Stimulated activated CD8-positive, alpha-beta memory T cell treated with anti-CD3 and anti-CD28 coated beads, Interleukin-15, amount 100 ng/mL, for 1 hour (primary cell): Measurements from ENCODE around the gene OR1F1.
"Not testable (repeated sequence)": the region's sequence is repeated elsewhere in the genome, so short reads cannot be mapped to it uniquely, and the experiment has no call there.

Experiments used
- DNase-seq: peaks from one replicate; pipeline ENCODE4 v3.0.0-alpha.2; 2020; ENCODE audit warnings: low read depth

The OR1F1 gene

DNA sequence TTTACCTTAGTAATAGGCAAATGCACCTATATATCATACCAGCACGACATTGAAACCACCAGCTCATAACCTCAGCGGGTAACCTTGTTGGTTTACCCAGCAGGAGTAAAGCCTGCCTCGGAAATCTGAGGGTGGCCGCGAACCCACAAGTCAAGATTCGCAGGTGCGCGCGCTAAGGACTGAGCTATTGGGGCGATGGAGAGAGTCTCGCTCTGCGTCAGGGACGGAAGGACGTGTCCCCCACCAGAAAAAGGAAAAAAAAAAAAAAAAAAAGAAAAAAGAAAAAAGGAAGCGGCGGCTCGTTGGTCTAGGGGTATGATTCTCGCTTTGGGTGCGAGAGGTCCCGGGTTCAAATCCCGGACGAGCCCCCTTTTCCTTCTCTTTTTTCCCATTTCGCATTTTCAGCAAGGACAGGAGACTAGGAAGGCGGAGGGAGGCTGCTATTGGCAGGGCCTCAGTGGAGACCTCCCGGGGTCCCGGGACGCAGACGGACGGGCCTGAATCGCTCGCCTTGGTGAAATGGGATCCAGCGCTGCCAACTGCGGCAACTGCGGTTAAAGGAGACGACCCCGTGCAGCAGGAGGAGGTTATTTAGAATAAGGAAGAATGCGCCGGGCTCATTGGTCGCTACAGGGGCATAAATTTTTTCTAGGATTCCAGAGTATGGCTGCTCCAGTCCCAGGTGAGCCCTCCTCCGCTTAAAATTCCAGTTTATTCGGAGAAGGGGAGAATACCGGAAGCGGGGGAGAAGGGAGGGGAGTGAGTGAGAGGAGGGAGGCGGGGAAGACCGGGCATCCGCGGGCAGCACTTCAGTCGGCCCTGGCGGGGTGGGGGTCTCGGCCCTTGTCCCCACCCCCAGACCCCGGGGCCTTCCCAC, at the start of gene OR1F1:
TSS of gene OR1F1 (plus strand) at position 407 of the 877 bp plus-strand sequence.
- DNase-seq = no peak

DNA sequence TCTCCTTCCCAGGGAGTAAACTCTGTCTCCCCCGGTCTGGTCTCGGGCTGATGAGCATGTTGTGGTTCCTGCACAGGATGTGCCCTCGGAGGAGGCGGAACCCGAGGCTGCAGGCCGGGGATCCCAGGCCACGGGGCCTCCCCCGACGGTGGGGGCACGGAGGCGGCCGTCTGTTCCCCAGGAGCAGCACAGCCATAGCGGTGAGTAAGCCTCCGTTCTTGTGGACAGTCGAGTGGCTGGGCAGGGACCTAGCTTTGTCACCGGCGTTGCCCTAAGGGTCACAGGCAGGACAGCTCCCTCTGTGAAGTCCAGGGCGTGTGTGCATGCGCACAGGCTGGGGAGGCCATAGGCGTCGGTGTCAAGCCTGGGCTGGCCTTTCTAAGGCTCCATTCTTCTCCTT, 49.7 kb upstream of the OR1F1 start:
- no peak for DNase-seq

DNA sequence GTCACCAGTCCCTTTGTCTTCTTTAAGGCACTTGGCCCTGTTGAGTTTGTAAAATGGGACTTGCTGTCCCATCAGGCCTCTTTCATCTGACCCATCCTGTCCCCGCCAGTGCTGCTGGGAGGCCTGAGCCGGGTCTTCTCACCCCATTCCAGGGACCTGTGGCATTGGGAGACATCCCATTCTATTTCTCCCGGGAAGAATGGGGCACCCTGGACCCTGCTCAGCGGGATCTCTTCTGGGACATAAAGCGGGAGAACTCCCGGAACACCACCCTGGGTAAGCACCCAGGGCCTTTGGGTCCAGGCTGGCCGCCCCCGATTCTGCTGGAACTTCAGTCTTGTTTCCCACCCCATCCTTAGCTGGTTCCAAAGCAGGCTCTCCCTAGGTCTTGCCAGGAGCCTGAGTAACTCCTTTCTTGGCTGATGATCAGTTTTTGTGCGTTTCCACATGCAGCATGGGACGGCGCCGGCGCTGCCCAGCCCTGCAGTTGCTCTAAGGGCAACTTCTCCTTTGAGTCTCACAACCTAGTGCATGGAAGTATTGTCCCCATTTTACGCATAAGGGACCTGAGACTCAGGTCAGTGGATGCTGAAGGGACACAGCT, 49.1 kb upstream of the OR1F1 start:
- no peak for DNase-seq

DNA sequence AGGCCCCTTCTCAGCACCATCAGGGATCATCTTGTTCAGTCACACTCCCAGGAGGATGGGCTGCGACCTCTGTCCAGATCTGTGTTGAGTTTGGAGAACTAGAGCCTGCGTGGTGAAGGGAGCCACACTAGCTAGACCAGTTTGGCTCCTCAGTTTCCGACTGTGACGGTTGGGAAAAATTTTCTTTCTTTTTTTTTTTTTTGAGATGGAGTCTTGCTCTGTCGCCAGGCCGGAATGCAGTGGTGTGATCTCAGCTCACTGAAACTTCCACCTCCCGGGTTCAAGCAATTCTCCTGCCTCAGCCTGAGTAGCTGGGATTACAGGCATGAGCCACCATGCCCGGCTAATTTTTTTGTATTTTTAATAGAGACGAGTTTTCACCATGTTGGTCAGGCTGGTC, 48.4 kb upstream of the OR1F1 start:
- DNase-seq = not testable (repeated sequence)

DNA sequence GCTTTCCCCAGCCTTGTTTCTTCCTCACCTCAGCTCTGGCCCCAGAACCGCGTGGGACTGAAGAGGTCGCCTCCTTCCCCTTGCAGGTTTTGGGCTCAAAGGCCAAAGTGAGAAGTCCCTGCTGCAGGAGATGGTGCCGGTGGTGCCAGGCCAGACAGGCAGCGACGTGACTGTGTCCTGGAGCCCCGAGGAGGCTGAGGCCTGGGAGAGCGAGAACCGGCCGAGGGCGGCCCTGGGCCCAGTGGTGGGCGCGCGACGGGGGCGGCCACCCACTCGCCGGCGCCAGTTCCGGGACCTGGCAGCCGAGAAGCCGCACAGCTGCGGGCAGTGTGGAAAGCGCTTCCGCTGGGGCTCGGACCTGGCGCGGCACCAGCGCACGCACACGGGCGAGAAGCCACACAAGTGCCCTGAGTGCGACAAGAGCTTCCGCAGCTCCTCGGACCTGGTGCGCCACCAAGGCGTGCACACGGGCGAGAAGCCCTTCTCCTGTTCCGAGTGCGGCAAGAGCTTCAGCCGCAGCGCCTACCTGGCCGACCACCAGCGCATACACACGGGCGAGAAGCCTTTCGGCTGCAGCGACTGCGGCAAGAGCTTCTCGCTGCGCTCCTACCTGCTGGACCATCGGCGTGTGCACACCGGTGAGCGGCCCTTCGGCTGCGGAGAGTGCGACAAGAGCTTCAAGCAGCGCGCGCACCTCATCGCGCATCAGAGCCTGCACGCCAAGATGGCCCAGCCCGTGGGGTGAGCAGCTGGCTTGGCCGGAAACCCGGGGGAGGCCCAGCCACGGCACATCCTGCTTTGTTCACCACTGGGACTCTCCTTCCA, 47.2 kb upstream of the OR1F1 start:
- no peak for DNase-seq

DNA sequence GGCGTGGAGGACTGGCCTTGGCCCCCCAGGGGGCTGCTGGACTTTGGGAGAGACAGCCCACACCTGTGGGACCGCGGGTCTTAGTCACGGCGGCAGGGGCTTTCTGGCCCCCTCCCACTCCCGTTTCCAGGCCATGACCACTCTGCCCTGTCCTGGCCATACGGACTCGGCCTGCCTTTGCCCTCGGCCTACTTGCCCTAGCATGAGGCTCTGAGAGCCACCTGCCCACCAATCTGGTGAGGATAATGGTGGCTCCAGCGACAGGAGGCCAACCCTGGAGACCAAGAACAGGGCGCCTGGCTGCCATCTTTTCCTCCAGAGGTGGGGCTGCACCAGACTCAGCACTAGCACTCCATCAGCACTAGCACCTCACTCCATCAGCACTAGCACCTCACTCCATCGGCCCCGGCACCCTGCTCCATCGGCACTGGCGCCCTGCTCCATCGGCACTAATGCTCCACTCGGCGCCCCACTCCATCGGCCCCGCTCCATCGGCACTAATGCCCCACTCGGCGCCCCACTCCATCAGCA, 46.2 kb upstream of the OR1F1 start:
- no peak for DNase-seq

DNA sequence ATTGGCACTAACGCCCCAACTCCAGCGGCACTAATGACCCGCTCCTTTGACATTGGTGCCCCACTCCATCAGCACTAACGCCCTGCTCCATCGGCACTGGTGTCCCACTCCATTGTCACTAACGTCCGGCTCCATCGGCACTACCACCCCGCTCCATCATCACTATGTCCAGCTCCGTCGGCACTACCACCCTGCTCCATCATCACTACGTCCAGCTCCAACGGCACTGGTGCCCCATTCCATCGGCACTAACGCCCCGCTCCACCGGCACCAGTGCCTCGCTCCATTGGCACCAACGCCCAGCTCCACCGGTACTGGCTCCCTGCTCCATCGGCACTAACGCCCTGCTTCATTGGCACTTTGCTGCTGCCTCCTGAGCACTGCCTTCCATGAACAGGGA, 45.7 kb upstream of the OR1F1 start:
- no peak for DNase-seq

DNA sequence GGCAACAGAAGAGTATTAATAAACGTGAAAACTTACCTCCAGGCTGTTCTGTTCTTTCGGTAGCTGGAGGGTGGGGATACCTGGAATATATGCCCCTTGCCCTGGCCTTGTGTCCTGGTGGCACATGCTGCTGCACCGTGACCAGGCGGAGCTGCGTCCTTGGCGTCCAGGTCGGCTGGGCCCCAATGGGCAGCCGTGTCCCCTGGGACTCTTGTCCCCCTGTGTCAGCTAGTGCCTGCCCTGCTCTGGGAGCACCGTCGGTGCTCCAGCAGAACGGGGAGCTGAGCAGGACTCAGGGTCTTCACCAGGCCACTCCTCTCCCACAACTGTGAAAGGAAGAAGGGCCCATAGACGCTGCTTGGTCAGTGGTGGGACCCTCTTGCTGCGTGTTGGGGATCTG, 45.2 kb upstream of the OR1F1 start:
- DNase-seq = no peak

DNA sequence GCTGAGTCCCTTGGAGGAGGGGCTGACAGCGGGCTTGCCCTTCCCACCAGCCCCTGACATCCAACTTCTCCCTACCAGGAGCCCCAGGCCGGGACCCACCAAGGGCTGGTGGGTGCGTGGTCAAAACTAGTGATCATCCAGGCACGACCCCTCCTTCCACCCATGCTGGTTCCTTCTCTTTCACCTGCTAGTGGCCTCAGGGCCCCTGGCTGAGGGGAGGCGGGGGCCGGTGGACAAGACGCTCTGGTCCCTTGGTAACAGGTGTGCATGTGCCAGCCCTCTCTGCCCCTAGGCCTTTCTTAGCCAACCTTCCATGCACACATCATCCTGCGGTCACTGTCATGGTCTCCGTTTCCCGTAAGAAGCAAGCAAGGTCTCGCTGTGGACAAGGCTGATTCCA, 44.8 kb upstream of the OR1F1 start:
- DNase-seq = no peak

DNA sequence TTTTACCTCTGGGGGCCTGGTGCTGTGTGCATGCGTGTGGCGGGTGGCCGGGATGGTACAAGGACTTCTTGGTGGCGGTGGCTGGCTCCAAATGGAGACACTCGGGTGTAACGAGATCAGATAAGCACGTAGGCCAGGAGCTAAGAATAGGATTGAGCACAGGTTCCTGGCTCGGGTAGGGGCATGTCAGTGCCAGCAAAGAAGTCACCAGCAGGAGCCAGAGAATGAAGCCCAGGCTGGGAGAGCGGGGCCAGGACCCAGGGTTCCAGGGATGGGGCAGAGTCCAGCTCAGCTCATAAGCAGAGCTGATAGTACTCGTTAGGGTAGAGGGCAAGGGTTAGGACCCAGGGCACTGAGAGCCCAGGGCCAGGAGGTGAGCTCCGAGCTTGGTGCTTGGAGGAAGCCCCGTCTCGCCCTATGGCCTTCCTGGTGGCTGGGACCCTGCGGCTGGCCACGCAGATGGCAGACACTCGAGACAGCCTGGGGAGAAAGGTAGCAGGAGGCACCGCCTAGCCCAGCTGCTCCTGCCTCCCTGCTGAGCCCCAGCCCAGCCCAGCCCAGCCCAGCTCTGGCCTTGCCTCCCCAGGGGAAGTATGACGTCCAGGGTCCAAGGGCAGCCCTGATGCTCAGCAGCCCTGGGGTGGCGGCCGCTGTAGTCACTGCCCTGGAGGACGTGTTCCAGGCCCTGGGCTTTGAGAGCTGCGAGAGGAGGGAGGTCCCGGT, 44.2 kb upstream of the OR1F1 start:
- DNase-seq = no peak

DNA sequence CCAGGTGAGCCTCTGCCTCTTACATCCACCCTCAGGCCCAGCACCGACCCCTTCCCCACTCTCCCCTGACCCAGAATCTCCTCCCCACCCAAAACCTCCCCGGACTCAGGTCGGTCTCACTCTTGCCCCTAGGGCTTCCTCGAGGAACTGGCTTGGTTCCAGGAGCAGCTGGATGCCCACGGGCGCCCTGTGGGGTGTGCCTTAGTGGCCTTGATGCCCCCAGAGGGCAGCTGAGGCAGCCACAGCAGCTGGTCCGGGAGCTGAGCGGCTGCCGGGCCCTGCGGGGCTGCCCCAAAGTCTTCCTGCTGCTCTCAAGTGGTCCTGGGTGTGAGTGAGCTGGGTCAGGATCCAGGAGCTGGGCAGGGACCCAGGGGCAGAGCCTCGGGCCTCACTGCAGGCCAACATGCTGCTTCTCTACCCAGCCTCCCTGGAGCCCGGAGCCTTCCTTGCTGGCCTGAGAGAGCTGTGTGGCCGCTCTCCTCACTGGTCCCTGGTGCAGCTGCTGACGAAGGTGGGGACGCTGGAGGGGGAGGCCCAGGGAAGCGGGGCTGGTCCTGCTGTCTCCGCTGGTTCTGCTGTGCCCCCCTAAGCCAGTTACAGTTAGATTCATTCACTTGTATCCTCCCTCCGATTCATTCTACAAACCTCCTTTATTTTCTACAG, 43.6 kb upstream of the OR1F1 start:
- DNase-seq = no peak

DNA sequence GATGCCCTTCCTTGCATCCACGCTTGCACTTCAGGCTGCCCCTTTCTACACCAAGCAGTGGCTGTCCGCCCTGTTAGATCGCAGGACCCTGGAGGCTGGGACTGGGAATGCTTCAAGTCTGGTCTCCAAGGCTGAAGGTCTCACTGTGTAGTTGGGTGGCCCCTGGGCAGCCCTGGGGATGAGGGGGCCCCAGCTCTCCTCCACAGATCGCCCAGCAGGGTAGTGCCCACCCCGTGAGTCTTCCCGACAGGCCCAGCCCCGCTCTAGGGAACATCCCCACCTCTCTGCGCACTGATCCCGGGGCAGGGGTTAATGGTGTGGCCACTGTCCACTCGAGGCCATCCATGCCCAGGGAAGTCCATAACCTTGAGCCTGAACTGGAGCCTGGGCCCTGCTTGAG, 42.9 kb upstream of the OR1F1 start:
- no peak for DNase-seq

DNA sequence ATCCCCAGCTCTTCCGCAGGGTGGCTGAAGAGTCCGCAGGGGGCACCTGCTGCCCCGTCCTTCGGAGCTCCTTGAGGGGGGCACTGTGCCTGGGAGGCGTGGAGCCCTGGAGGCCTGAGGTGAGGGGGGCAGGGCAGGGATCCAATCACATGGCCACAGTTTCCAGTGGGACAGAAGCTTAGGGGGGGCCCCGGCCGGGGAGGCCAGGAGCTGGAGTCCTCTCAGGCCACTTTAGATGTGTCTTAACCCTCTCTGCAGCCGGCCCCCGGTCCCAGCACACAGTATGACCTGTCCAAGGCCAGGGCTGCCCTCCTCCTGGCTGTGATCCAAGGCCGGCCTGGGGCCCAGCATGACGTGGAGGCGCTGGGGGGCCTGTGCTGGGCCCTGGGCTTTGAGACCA, 42.3 kb upstream of the OR1F1 start:
- DNase-seq = no peak

DNA sequence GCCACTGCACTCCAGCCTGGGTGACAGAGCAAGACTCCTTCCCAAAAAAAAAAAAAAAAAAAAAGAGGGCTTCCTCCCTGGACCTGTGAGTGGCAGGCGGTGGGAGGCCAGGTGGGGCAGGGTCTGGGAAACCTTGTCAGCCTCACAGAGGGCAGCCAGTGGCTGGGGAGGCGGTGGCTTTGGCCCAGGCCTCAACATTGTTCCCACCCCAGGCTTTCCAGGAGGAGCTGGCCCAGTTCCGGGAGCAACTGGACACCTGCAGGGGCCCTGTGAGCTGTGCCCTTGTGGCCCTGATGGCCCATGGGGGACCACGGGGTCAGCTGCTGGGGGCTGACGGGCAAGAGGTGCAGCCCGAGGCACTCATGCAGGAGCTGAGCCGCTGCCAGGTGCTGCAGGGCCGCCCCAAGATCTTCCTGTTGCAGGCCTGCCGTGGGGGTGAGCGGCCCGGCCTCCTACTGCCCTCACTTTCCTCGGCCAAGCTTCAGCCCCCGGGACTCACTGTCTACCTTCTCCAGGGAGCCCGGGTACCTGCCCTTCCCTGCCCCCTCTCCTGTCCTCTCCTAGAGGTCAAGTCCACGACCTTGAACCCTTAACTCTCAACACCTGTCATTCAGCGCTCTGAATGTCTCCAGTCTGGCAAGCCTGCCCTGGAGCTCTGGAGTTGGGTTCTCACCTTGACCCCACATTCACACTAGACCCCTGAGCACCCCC, 40.8 kb upstream of the OR1F1 start:
- DNase-seq = no peak

DNA sequence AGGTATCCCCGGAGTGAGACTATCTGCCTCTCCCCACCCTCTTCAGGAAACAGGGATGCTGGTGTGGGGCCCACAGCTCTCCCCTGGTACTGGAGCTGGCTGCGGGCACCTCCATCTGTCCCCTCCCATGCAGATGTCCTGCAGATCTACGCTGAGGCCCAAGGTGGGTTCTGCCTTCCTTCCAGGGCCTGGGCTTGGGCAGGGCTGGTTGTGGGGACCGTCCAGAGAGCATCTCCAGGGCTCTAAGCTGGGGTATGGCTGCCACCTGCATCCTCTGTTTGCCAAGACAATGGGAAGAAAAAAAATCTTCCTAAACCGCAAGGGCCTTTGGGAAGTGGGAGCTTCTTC, 40.3 kb upstream of the OR1F1 start:
- no peak for DNase-seq

DNA sequence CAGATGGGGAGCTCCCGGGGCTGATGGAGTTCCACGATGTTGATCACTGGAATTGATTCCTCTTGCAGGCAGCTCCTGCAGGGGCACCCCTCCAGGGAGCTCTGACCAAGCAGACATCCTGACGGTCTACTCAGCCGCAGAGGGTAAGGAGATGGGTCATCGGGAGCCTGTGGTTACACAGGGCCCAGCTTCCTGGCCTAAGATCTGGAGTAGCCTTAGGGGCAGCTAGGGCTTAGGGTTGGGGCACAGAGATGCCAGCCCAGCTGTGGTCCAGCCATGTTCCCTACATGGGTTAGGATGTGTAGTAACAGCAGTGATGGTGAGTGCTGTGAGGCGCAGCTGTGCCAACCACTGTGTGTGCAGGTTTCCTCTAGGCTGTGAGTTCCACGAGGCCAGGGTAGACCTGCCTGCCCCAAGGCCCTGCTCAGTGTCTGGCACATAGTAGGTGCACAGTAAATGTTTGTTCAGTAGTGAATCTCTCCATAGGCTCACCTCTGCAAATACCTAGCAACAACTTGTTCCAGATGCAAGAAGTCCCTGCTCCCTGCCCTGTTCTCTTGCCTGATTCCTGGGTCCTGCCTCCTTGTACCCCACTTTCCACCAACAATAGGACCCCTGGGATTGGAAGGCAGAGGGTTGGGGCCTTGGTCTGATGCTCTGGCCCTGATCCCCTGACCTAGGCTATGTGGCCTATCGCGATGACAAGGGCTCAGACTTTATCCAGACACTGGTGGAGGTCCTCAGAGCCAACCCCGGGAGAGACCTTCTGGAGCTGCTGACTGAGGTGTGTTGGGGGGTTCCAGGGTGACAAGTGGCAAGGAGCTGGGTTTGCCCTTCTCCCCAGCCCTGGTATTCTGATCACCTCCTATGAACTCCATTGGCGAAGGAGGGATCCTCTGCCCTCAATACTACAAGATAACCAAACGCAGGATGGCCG, 39.5 kb upstream of the OR1F1 start:
- no peak for DNase-seq

DNA sequence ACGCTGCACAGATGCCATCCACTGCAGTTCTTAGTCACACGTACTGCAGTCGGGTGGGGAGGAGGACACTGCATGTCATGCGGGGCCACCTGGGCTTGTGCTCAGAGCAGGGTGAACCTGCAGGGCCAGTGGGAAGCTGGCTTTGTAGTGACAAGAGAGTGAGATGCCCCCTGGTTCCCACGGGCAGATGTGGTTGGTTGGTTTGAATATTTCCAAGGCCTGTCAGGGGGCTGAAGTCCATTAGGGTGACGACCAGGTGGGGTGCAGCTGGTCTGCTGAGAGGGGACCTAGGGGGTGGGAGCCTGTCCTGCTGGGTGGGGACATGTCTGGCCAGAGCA, 38.8 kb upstream of the OR1F1 start:
- no peak for DNase-seq

DNA sequence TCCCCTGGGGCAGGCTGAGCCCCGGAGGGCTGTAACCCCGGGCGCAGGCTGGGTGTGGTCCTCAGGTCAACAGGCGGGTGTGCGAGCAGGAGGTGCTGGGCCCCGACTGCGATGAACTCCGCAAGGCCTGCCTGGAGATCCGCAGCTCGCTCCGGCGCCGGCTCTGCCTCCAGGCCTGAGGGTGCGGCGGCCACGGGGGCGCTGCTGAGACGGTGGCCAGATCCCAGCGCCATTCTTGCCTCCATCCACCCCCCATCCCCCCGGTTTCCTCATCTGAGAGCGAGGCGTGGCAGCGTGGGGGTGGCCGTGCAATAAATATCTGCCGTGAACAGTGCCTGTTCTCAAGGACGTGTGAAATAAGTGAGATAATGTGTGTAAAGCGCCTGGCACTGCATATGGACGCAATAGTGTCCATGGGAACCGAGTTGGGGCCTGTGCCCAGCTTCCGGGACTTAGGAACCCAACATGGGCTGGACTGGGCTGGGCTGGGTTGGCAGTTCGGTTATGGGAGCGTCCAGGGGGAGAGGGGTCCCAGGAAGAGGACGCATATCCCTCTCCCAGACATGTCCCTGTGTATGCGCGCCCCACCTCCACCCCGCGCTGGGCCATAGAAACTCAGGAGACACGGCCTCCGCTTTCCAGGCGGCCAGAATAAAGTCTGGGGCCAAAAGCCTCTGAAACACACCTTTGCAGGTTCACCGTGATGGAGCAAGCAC, 38.2 kb upstream of the OR1F1 start:
- DNase-seq = no peak
